Peyer's patch (tissue), 4 donors: ENCODE data around the gene SCML2. TPM values are rescaled to one million over a fixed set of nuclear protein-coding genes. Genes with fewer than 3 reads are reported as not detected.
"Not testable (repeated sequence)": the region's sequence is repeated elsewhere in the genome, so short reads cannot be mapped to it uniquely, and the experiment has no call there.

Source experiments
- DNase-seq, 3 donors: peaks; one replicate each; pipeline ENCODE4 v3.0.0-alpha.2; 2017 to 2019
- H3K27ac ChIP-seq, 4 donors: fragments of 200-600 bp; sonication (generic); one replicate each; pipeline ENCODE4 v1.5.1; 2016 to 2019
- H3K27me3 ChIP-seq, 2 donors: fragments of 200-600 bp; sonication (generic); one replicate each; pipeline ENCODE4 v1.5.1; 2019
- H3K36me3 ChIP-seq, 3 donors: fragments of 200-600 bp; sonication (generic); one replicate each; pipeline ENCODE4 v1.5.1; 2016 to 2019
- H3K4me1 ChIP-seq, 4 donors: fragments of 200-600 bp; sonication (generic); one replicate each; pipeline ENCODE4 v1.5.1; 2016 to 2019
- H3K4me3 ChIP-seq, 4 donors: fragments of 200-600 bp; sonication (generic); 1 replicate in 3 of 4; 2 replicates in 1 of 4; pipeline ENCODE4 v1.5.1; 2016 to 2019; ENCODE audit warnings: mild to moderate bottlenecking in 1 of 4
- H3K9me3 ChIP-seq, 4 donors: fragments of 200-600 bp; sonication (generic); one replicate each; pipeline ENCODE4 v1.5.1; 2016 to 2019; ENCODE audit warnings: mild to moderate bottlenecking in 1 of 4
- POLR2A ChIP-seq, 2 donors: fragments of 450-650 bp; IDR thresholded peaks; one replicate each; pipeline ENCODE4 v1.5.1; 2017; ENCODE audit warnings: antibody characterized with exemption in 2 of 2, mild to moderate bottlenecking in 2 of 2, moderate library complexity in 2 of 2
- total RNA-seq, 4 donors: library from RNA; depleted of rRNA; stranded (reverse); fragments of >200 nt; gene quantifications; one replicate each; pipeline ENCODE4 v1.1.0, GENCODE V29; 2016
- TF ChIP-seq, protein P1 (sequence below), 6 experiments: fragments of 450-650 bp in 4 of 6; fragments of 200-600 bp in 2 of 6; sonication (generic) in 1 of 6; IDR thresholded peaks; one replicate each; pipeline ENCODE4 v1.5.1; 2017 to 2019; ENCODE audit warnings: antibody characterized with exemption in 6 of 6, mild to moderate bottlenecking in 3 of 6, moderate library complexity in 1 of 6

Gene SCML2
- total RNA-seq, 4 donors from 2014 or later = 0.35 to 0.47 (median 0.40) TPM; not detected in 1

DNA sequence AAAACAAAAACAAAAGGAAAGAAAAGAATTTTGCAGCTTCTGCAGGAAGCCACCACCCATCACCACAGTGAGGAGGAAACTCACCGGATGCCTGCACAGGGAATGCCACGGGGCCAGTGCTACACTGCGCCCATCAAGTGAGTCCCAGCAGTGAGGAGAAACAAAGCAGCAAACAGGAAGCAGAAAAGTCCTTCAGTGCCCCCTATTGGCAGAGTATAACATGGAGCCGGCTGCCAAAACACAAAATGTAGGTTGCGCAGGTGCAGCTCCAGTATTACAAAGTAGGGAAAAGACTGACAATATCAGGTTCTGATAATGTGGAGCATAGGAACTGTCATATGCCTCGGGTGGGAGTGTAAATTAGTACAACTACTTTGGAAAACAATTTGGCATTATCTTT, 23.3 kb upstream of the SCML2 start:
- DNase-seq = peak in 1 of 3 donors; percentile 59
- Histone ChIP-seq H3K9me3 (no peaks in the 10 kb centered on the region), H3K4me3 (no peak overlapping the region), H3K36me3 (no peaks in the 10 kb centered on the region), H3K27ac (no peak overlapping the region), H3K4me1 (no peaks in the 10 kb centered on the region), H3K27me3 (no peaks in the 10 kb centered on the region)
- TF ChIP-seq POLR2A (IDR thresholded peaks at IDR 0.05) = no peak
- TF ChIP-seq, protein P1, sequence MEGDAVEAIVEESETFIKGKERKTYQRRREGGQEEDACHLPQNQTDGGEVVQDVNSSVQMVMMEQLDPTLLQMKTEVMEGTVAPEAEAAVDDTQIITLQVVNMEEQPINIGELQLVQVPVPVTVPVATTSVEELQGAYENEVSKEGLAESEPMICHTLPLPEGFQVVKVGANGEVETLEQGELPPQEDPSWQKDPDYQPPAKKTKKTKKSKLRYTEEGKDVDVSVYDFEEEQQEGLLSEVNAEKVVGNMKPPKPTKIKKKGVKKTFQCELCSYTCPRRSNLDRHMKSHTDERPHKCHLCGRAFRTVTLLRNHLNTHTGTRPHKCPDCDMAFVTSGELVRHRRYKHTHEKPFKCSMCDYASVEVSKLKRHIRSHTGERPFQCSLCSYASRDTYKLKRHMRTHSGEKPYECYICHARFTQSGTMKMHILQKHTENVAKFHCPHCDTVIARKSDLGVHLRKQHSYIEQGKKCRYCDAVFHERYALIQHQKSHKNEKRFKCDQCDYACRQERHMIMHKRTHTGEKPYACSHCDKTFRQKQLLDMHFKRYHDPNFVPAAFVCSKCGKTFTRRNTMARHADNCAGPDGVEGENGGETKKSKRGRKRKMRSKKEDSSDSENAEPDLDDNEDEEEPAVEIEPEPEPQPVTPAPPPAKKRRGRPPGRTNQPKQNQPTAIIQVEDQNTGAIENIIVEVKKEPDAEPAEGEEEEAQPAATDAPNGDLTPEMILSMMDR (IDR thresholded peaks at IDR 0.05) = peak in 4 of 6 experiments; percentile 28 to 57 (median 48)

DNA sequence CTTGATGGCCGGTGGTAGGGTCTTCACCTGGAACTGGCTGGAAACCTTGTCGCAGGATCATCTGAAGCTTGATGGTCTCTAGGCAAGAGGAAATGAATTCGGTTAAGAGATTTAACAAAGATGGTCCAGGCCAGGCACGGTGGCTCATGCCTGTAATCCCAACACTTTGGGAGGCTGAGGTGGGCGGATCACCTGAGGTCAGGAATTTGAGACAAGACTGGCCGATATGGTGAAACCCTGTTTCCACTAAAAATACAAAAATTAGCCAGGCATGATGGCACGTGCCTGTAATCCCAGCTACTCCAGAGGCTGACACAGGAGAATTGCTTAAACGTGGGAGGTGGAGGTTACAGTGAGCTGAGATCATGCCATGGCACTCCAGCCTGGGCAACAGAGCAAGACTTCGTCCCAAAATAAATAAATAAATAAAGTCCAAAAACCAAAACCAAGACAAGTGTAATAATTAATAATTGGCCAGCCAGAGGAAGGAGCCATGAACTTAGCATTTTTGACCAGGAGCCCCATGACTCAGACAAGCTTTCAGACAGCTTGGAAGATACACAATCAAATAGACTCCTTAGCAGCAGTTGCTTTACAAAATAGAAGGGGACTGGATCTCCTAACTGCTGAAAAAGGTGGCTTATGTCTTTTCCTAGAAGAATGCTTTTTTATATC, 20.8 kb upstream of the SCML2 start:
- H3K36me3 ChIP-seq = not testable (repeated sequence)

DNA sequence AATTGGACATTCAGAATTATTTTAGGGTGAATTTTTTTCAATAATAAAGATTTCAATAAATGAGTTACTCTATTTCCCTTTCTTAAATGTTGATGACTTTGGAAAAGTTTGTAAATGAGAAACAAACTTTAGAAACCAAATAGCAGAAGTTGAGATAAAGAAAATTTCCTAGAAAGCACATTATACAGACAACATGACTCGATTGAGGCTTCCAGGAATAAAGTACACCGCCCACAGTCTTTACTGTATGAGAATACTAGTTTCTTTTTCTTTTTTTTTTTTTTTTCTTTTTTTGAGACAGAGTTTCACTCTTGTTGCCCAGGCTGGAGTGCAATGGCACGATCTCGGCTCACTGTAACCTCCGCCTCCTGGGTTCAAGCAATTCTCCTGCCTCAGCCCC, 14.6 kb upstream of the SCML2 start:
- not testable (repeated sequence) for H3K4me1 ChIP-seq, H3K9me3 ChIP-seq, H3K27me3 ChIP-seq, DNase-seq, H3K36me3 ChIP-seq, H3K4me3 ChIP-seq, H3K27ac ChIP-seq

More for the DNA sequence above, 20.8 kb upstream of the SCML2 start:
- H3K4me1 ChIP-seq, H3K27me3 ChIP-seq, H3K4me3 ChIP-seq, H3K9me3 ChIP-seq, H3K27ac ChIP-seq, DNase-seq: not testable (repeated sequence)

DNA sequence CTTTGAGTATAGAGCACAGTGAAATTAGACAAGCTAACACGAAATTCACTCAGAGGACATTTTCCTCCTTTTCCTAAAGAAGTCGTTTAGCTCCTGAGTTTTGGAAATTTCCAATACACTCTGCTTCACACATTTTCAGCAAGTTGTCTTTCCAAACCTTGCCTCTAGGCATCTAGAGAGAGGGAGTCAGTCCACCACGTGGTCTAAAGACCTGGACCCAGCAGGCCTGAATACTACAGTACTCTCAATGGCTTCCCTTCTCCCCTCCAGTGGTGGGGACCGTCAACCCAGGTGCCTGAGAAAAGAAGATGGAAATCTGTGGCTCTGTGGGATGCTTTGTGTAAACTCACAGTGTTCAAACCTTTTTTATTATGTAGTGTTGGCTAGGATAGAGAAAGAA, 13.9 kb upstream of the SCML2 start:
- TF ChIP-seq, protein P1 (IDR thresholded peaks at IDR 0.05) = no peak
- TF ChIP-seq POLR2A (IDR thresholded peaks at IDR 0.05) = no peak
- no peak for DNase-seq
- Histone ChIP-seq H3K4me1 (no peaks in the 10 kb centered on the region), H3K27ac (no peak overlapping the region), H3K4me3 (no peak overlapping the region), H3K36me3 (no peaks in the 10 kb centered on the region), H3K27me3 (no peaks in the 10 kb centered on the region), H3K9me3 (no peaks in the 10 kb centered on the region)

DNA sequence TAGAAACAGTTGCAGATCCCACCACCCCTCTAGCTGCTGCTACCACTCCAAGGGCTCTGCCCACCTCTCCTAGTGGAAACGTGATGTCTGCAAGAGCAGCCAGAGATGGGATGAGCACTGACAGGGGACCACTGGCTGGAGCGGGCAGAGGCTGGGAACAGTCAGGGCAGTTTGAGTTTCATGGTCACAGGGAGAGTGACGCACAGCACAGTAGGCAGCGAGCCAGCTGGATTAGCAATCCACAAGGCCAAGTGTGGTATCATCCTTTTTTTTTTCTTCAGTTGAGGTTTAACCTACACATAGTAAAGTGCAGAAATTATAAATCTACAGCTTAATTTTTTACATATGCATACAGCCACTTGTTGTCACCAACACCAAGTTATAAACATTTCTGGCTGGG, 6.4 kb upstream of the SCML2 start:
- no peak for TF ChIP-seq POLR2A (IDR thresholded peaks at IDR 0.05)
- TF ChIP-seq, protein P1 (IDR thresholded peaks at IDR 0.05) = no peak
- DNase-seq = no peak
- H3K9me3 ChIP-seq = no peaks in the 10 kb centered on the region
- no peaks in the 10 kb centered on the region for H3K4me1 ChIP-seq
- no peak overlapping the region for H3K4me3 ChIP-seq
- no peaks in the 10 kb centered on the region for H3K36me3 ChIP-seq
- no peak overlapping the region for H3K27ac ChIP-seq
- H3K27me3 ChIP-seq = no peaks in the 10 kb centered on the region

DNA sequence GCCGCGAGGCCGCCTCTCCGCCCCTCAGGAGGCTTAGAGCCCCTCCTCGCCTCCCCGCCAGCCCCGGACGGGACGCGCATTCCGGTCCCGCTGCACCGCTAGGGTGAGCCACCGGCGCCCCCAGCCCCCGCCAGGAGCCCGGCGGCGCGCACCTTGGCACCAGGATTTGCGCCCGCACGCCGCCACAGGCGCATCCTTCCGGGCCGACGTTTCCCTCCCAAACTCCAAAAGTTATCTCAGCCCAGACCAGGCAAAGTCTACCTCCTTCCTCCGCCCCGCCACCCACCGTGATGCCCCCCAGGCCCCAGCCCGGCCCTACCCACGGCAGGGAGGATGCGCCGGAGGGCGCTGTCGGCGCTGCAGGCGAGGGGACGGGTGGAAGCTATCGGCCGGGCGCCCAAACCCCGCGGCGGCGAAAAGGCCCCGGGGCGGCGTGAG, 538 bp downstream of the SCML2 start:
- Histone ChIP-seq H3K27me3 (no peaks in the 10 kb centered on the region), H3K36me3 (no peaks in the 10 kb centered on the region)

More for the DNA sequence above, 538 bp downstream of the SCML2 start:
- H3K4me3 ChIP-seq = peak overlapping the region; percentile 41 to 63 (median 54)
- no peaks in the 10 kb centered on the region for H3K9me3 ChIP-seq
- H3K4me1 ChIP-seq = no peaks in the 10 kb centered on the region
- H3K27ac ChIP-seq = peak overlapping the region in 1 of 4 donors; percentile 25
- no peak for DNase-seq
- no peak for TF ChIP-seq POLR2A (IDR thresholded peaks at IDR 0.05)
- TF ChIP-seq, protein P1 (IDR thresholded peaks at IDR 0.05) = no peak
